Activated B cell treated with CpG ODN at 0.5 μM for 24 hours (primary cell): ENCODE measurements around the gene ZNF626. TPM values are rescaled to one million over a fixed set of nuclear protein-coding genes. Genes with fewer than 3 reads are reported as not detected.
"Not testable (repeated sequence)": the region's sequence is repeated elsewhere in the genome, so short reads cannot be mapped to it uniquely, and the experiment has no call there.

Experiments used
- ATAC-seq: fragments of 200-7000 bp; cut with Tn5 transposase; one replicate; pipeline ENCODE4 v1.10.0; 2021; ENCODE audit warnings: low read depth, mild to moderate bottlenecking, moderate library complexity
- CTCF ChIA-PET: fragments of 350-600 bp; sonication (Branson Sonifier 250); formaldehyde crosslinking; loops from one replicate; lab custom pipeline; 2021; ENCODE audit warnings: antibody characterized with exemption; lab: Charles Lee
- POLR2A ChIA-PET: fragments of 350-600 bp; sonication (Branson Sonifier 250); formaldehyde crosslinking; loops from one replicate; lab custom pipeline; 2021; ENCODE audit warnings: antibody characterized with exemption; lab: Charles Lee
- DNase-seq: peaks from one replicate; pipeline ENCODE4 v3.0.0; 2022
- H3K27ac Mint-ChIP-seq: one replicate; pipeline ENCODE4 v1.8.0; 2020; ENCODE audit warnings: mixed read lengths
- H3K27me3 Mint-ChIP-seq: one replicate; pipeline ENCODE4 v1.8.0; 2021; ENCODE audit warnings: mixed read lengths
- H3K36me3 Mint-ChIP-seq: one replicate; pipeline ENCODE4 v1.8.0; 2021; ENCODE audit warnings: low read depth, mixed read lengths
- H3K4me1 Mint-ChIP-seq: one replicate; pipeline ENCODE4 v1.8.0; 2021; ENCODE audit warnings: mixed read lengths
- H3K4me3 Mint-ChIP-seq: one replicate; pipeline ENCODE4 v1.8.0; 2020; ENCODE audit warnings: mild to moderate bottlenecking, mixed read lengths
- H3K9me3 Mint-ChIP-seq: one replicate; pipeline ENCODE4 v1.8.0; 2020; ENCODE audit warnings: mixed read lengths
- intact Hi-C: fragments of 100-400 bp; cut with micrococcal nuclease; formaldehyde crosslinking; loops from one replicate; pipeline ENCODE4 v1.15.1; 2024
- total RNA-seq: library from RNA; stranded (reverse); gene quantifications from 2 replicates; pipeline ENCODE4 v1.2.3, GENCODE V29; 2022
- TF ChIP-seq, protein P1 (sequence below): fragments of 200-600 bp; IDR thresholded peaks from one replicate; pipeline ENCODE4 v1.8.0; 2022; ENCODE audit warnings: antibody characterized with exemption, mild to moderate bottlenecking

The ZNF626 gene
- total RNA-seq, 1 donor from 2014 or later = 16.1 TPM

DNA sequence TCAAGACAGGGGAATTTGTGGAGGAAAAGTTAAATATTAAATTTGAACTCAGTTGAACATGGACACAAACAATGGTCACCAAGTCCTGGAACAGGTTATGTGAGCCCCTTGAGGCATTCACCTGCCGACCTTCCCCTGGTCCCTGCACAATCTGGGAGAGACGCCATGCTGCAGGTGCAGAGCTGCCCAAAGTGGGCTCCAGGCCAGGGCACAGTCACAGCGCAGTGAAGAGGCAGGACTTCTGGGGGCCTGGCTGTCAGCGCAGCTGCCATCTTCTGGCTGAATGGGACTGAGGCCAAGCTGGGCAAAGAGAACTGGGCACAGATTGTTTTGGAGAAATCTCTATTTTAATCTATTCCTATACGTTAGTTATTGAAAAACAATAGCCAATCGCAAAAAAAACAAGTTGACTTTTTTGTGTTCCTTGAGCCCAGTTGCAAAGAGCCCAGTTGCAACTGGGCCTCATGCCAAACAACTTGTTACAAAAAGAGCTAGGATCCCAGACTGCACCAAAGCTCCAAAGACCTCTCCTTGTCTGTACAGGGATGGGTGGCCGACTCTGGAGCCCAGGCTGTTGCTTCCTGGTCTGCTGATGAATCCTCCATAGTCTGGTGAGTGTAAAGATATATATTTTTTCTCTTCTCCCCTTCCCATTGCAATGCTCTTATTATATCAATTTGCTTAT lies 1.2 kb upstream of the ZNF626 start:
- intact Hi-C loops = loop anchor here (5.0 to 10.0 kb wide), 4 partner anchors 115 to 905 kb away; partner anchors contain the start of genes ZNF429 and ZNF430
- peaks cover 42% of the 10 kb centered on the region for H3K4me1 Mint-ChIP-seq
- H3K4me3 Mint-ChIP-seq = no peak overlapping the region
- no peaks in the 10 kb centered on the region for H3K27me3 Mint-ChIP-seq
- ChIA-PET POLR2A (interaction anchor here (1.4 kb wide), 1 partner anchor 97 kb away, joined by 6 read pairs; the partner anchor contains the start of gene ZNF737), CTCF (no interaction called here)
- H3K36me3 Mint-ChIP-seq = peaks cover 28% of the 10 kb centered on the region
- DNase-seq (no peak), ATAC-seq (no peak)
- H3K9me3 Mint-ChIP-seq = peaks cover 15% of the 10 kb centered on the region
- H3K27ac Mint-ChIP-seq = no peak overlapping the region
- TF ChIP-seq, protein P1, sequence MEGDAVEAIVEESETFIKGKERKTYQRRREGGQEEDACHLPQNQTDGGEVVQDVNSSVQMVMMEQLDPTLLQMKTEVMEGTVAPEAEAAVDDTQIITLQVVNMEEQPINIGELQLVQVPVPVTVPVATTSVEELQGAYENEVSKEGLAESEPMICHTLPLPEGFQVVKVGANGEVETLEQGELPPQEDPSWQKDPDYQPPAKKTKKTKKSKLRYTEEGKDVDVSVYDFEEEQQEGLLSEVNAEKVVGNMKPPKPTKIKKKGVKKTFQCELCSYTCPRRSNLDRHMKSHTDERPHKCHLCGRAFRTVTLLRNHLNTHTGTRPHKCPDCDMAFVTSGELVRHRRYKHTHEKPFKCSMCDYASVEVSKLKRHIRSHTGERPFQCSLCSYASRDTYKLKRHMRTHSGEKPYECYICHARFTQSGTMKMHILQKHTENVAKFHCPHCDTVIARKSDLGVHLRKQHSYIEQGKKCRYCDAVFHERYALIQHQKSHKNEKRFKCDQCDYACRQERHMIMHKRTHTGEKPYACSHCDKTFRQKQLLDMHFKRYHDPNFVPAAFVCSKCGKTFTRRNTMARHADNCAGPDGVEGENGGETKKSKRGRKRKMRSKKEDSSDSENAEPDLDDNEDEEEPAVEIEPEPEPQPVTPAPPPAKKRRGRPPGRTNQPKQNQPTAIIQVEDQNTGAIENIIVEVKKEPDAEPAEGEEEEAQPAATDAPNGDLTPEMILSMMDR = no peak

DNA sequence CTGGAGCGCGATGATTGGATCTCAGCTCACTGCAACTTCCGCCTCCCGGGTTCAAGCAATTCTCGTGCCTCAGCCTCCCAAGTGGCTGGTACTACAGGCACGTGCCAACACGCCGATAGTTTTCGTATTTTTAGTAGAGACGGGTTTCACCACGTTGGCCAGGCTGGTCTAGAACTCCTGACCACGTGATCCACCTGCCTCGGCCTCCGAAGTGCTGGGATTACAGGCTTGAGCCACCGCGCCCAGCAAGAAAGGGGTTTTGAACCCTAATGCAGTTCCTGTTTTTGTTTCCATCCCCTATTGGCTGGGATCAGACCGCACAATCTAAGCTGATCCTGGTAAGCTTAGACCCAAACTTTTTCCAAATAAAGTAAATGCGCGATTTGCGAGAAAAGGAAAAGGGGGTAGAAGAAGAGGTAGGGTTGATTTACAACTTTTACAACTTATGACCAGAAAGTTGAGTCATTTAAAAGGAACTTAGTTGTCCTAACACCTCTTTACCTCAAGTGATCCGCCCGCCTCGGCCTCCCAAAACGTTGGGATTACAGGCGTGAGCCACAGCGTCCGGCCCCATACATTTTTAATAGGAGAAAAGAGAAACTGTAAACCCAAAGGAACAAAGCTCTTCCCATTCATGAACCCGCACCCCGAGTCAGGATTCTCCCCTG lies 764 bp downstream of the ZNF626 start:
- ChIA-PET POLR2A (interaction anchor here (0.5 to 2.4 kb wide), 16 partner anchors 95 to 1392 kb away, joined by 3 to 62 read pairs (median 7); partner anchors contain the start of genes ZNF257, ZNF429, ZNF430 and ZNF431), CTCF (no interaction called here)
- DNase-seq (no peak), ATAC-seq (no peak)
- peak overlapping the region; percentile 95 for H3K4me3 Mint-ChIP-seq
- peak overlapping the region; percentile 95 for H3K27ac Mint-ChIP-seq
- no peaks in the 10 kb centered on the region for H3K27me3 Mint-ChIP-seq
- H3K4me1 Mint-ChIP-seq = peaks cover 49% of the 10 kb centered on the region
- H3K36me3 Mint-ChIP-seq = peaks cover 47% of the 10 kb centered on the region
- H3K9me3 Mint-ChIP-seq = peaks cover 18% of the 10 kb centered on the region
- intact Hi-C loops = loop anchor here (1.0 to 10.0 kb wide), 11 partner anchors 95 to 907 kb away; partner anchors contain the start of genes ZNF429, ZNF430, ZNF66 and ZNF714
- TF ChIP-seq, protein P1 = no peak

DNA sequence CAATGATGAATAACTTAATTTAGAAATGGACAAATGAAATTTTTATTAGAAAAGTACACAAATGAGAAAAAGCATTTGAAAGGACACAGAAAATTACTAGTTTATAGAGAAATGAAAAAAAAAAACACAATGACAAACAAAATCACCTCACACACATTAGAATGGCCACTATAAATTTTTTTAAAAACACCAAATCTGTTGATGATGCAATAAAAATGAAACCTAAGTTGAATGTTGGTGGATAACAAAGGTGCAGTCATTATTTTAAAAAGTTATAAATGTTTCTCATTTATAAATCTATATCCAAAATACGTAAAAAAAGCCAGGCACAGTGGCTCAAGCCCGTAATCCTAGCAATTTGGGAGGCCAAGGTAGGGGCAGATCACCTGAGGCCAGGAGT lies 20.8 kb downstream of the ZNF626 start:
- Mint-ChIP-seq H3K27me3 (no peaks in the 10 kb centered on the region), H3K4me1 (no peaks in the 10 kb centered on the region), H3K27ac (no peak overlapping the region), H3K36me3 (peaks cover 68% of the 10 kb centered on the region), H3K4me3 (no peak overlapping the region), H3K9me3 (peaks cover 27% of the 10 kb centered on the region)
- TF ChIP-seq, protein P1 = no peak
- DNase-seq (no peak), ATAC-seq (no peak)
- ChIA-PET POLR2A (no interaction called here), CTCF (no interaction called here)
- intact Hi-C loops = no loop called here

DNA sequence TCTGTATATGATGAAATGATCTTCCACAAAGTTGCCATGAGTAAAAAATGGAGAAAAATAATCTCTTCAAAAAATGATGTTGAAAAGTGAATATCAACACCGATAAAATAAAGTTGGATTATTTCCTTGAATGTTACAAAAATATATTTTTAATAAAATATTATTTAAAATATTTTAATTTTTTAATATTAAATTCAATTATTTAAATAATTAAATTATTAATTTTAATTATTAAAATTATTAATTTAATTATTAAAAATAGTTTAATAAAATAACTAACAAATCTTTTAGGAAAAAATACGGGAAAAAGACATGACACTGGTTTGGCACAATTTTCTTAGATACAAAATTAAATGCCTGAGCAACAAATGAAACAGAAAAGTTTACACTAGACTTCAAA lies 21.3 kb downstream of the ZNF626 start:
- DNase-seq (no peak), ATAC-seq (no peak)
- CTCF ChIA-PET = no interaction called here
- TF ChIP-seq, protein P1 = no peak
- H3K27ac Mint-ChIP-seq = no peak overlapping the region
- intact Hi-C loops = no loop called here
- H3K9me3 Mint-ChIP-seq = peaks cover 24% of the 10 kb centered on the region
- H3K4me3 Mint-ChIP-seq = no peak overlapping the region
- POLR2A ChIA-PET = no interaction called here
- H3K27me3 Mint-ChIP-seq = no peaks in the 10 kb centered on the region
- peaks cover 68% of the 10 kb centered on the region for H3K36me3 Mint-ChIP-seq
- H3K4me1 Mint-ChIP-seq = no peaks in the 10 kb centered on the region

DNA sequence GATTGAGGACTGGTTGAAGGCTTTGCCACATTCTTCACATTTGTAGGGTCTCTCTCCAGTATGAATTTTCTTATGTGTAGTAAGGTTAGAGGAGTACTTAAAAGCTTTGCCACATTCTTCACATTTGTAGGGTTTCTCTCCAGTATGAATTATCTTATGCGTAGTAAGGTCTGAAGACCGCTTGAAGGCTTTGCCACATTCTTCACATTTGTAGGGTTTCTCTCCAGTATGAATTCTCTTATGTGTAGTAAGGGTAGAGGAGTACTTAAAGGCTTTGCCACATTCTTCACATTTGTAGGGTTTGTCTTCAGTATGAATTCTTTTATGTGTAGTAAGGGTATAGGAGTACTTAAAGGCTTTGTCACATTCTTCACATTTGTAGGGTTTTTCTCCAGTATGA lies 36.8 kb downstream of the ZNF626 start:
- peaks cover 23% of the 10 kb centered on the region for H3K9me3 Mint-ChIP-seq
- H3K27me3 Mint-ChIP-seq, H3K4me3 Mint-ChIP-seq, H3K4me1 Mint-ChIP-seq, H3K27ac Mint-ChIP-seq, CTCF ChIA-PET, ATAC-seq, POLR2A ChIA-PET, DNase-seq: not testable (repeated sequence)
- intact Hi-C loops = loop anchor here (5.0 kb wide), 1 partner anchor 77 kb away; no protein-coding TSS in a partner anchor
- H3K36me3 Mint-ChIP-seq = peaks cover 25% of the 10 kb centered on the region
